Left renal pelvis (tissue), 4 donors: ENCODE results near the gene CD164L2. TPM values are rescaled to one million over a fixed set of nuclear protein-coding genes. Genes with fewer than 3 reads are reported as not detected.
A peak's percentile ranks its signal among the peaks of the same experiment; 100 is the strongest.
"Not testable (repeated sequence)": the region's sequence is repeated elsewhere in the genome, so short reads cannot be mapped to it uniquely, and the experiment has no call there.

Experiments
- DNase-seq, 4 donors: peaks; one replicate each; pipeline ENCODE4 v3.0.0-alpha.2; 2013; ENCODE audit warnings: low read depth in 4 of 4, low spot score in 3 of 4
- polyA plus RNA-seq, 4 donors: library from polyadenylated mRNA; unstranded; fragments of 120-200 nt; gene quantifications; one replicate each; pipeline ENCODE4 v1.2.1, GENCODE V29; 2013; ENCODE audit not compliant: insufficient read length in 4 of 4

CD164L2 gene
- polyA plus RNA-seq, 4 donors = 0.20 to 0.26 (median 0.20) TPM; not detected in 1

DNA sequence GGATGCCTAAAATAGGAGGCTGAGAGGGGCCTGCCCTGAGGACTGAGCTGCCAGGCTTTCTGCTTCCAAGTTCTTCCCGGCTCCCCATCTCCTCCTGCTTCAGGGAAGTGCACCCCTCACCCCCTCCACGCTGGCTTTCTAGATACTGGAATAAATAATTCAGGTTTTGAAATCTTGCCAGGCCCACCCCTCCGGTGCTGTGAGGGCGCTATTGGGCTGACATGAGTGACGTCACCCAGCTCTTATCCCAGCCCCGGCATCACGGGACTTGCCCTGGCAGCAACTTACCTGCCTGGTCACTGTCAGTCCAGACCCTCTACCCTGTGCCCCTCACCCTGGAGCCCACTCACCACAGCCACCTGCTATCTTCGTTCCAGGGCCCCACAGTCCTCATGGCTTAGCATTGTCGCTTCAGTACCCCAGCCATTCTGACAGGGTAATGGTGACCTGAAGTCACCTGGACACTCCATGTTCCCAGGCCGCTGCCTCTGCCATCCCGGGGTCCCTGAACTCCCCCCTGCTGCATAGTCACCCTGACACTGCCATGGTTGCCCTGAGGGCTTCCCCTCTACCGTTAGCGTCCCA is 8.5 kb upstream of the CD164L2 start:
- no peak for DNase-seq

DNA sequence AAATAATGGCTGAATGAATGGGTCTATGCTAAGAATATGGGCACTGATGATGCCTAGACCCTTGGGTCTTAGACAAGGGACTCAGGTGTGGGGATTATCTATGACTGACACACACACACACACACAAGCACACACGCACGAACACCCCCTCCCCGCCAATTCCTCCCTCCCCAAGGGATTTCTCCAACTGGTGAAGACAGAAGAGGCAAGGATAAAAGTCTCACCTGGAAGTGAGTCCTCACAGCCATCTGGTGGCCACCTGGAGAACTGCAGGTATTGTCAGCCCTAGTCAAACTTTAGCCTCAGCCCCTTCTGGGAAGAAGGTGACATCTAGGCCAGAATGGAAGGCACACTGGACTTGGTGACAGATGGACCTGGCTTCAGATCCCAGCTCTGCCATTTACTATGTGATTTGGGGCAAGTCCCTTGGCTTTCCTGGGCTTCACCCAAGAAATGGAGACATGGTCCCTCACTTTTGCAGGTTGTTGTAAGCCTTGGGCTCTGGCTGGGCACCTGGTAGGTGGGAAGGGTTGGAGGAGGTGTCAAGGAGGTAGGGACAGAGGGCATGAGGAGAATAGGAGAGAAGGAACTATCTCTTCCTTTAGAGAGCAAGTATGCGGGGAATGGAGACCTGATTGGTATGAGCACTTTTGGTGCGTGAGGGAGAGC is 5.3 kb upstream of the CD164L2 start:
- no peak for DNase-seq

DNA sequence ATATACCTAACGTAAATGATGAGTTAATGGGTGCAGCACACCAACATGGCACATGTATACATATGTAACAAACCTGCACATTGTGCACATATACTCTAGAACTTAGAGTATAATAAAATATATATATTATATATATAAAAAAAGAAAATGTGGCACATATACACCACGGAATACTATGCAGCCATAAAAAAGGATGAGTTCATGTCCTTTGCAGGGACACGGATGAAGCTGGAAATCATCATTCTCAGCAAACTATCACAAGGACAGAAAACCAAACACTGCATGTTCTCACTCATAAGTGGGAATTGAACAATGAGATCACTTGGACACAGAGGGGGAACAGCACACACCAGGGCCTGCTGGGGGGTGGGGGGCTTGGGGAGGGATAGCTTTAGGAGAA is 1.7 kb upstream of the CD164L2 start:
- DNase-seq = not testable (repeated sequence)

DNA sequence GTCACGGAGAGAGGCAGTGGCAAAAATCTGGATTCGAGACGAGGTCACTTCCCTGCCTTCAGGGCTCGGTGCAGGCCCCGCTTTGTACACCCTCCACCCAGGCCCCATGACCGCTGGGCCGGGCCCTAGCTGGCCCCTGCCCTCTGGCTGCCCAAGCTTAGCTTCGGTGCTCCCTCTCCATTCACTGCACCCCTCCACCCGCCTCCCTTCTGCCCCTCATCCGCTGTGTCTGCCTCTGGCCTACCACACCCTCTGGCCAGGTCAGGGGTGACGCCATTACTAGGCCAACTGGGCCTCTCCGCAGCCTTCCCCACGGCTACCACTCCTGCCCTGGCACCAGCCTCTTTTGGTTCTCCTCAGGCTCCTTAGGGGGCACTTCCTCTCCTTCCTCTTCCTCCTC is 528 bp upstream of the CD164L2 start:
- DNase-seq = no peak

DNA sequence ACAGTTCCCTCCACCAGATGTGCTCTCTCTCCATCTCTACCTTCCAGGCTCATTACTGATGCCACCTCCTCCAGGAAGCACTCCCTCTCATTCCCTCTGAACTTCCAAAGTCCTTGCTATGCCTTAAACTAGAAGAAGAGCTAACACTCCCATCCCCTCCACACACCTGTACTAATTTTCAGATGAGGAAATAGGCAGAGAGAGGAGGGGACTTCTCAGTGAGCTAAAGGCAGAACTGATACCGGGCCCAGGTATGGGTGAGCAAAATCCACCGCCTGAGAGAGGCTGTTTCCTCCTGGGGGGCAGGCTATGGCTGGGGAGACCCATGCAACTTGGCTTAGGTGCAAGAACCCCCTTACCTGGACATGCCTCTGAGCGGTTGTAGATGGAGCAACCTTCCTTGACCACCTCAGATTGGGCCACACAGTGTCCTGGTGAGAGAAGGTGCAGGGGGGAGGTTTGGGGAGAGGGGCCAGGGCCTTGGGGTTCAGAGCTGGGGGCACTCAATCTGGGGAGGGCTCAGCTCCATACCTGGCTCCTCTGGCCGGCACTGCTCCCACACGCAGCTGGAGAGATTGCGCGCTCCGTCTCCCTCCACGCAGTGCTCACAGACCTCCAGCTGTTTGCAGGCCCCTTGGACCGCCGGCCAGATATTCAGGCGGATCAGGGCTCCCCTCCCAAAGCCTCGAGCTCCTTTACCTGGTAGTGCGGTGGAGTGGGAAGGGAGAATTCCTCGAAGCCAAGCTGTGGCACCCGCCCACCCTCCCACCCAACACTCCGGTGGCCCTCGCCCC is 967 bp downstream of the CD164L2 start:
- DNase-seq = no peak

DNA sequence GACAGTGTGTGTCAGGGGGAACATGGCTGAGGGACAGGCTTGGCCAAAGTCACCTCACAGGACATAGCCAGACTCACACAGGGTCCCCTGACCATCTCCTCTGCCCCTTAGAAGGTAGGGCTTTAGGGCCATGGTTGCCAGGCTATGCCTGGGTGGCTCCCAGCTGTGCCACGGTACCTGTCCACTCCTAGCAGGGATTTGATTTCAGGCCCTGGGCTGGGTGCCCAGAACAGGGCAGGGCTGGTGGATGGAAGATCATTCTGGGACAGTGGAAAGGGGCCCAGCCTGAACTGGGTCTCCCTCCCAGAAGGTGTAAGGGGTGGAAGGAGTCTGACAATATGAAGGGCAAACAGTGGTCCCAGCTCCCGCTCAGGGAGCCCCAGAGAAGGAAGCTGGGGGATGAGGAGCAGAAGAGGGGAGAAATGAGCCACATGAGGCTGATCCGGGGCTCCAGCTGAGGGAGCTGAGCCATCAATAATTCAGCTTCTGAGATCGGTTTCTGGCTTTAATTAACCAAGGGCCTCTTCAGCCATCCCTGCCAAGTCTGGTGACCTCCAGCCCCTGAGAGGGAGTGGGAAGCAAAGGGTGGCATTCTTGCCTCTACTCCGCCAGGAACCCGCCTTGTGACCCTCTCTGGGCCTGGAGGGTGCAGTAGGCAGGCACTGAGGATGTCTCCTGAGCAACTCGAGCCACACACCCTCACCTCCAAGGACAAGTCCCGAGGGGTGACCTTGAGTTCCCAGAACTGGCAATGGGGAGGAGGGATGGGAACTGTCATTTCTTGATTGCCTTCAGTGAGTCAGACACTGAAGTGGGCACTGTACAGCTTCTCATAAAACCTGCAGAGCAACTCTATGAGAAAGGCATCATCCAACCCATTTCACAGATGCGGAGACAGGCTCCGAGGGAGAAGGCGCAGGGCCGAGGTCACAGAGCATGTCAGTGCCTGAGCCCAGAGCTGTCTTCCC is 2.1 kb downstream of the CD164L2 start:
- no peak for DNase-seq

DNA sequence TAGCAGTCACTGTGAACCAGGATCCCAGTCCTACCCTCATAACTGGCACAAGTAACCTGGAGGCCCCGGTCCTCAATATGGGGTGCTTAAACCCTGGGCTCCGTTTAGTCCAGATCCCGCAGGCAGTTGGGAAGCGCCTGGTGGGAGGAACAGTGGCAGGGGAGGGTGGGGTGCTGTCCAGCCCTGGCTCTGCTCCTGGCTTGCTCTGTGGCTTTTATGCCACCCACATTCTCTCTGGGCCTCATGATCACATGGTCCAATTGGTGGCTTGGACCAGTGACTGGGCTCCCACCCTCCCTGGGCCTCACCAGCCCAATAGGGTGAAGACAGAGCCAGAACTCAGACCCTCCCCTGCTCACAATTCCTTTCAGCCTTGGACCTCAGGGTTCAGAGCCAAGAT is 2.9 kb downstream of the CD164L2 start:
- DNase-seq = no peak

DNA sequence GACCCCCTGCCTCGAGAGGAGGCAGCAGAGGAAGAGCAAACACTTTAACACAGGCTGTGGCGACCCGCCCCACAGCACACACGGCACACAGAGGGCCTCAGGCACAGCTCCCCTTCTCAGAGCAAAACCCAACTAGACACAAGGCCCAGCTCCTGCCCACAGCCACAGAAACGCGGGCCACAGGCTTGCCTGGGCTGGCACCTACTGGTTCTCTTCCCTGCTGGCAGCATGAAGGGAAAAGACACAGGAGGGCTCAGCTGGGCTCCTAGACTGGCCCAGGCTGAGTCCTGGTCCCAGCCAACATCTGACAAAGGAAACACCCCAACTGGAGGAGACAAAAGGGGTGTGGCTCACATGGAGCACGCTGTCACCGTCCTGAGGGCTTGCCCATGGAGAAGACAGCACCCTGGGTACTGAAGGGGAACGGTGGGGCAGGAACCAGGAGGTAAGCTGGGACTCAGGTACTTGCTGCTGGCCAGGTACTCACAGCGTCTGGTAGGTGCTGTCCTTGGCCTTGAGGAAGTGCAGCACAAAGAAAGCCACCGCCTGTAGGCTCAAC is 3.5 kb downstream of the CD164L2 start:
- no peak for DNase-seq

DNA sequence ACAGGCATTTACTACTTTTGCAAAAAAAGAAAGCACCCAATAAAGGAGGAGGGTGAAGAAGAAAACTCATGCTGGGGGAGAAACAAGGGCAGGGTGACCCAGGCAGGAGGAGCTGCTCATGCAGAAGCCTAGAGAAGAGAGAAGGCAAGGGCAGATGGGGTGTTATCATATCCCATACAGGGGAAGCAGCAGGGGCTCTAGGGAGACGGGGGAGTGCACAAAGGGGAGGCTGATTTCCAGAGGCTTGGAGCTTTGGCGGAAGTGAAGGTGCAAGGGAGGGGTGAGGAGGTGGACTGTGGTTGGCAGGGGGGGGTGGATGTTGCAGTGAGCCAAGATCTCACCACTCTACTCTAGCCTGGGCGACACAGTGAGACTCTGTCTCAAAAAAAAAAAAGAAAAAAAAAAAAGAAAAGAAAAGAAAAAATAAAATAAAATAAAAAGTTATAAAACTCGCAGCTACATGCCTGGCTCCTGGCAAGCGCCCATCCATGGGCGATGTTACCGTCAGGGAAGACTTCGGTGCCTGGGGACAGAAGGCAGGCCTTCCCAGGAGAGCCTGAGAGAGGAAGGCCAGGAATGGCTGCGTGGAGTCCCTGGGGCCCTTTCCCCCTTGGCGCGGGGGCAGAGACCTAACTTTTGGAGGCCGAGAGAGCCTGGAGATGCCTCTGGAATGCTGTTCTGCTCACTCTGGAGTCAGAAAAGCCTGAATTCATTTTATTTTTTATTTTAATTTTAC is 5.2 kb downstream of the CD164L2 start:
- DNase-seq = no peak

DNA sequence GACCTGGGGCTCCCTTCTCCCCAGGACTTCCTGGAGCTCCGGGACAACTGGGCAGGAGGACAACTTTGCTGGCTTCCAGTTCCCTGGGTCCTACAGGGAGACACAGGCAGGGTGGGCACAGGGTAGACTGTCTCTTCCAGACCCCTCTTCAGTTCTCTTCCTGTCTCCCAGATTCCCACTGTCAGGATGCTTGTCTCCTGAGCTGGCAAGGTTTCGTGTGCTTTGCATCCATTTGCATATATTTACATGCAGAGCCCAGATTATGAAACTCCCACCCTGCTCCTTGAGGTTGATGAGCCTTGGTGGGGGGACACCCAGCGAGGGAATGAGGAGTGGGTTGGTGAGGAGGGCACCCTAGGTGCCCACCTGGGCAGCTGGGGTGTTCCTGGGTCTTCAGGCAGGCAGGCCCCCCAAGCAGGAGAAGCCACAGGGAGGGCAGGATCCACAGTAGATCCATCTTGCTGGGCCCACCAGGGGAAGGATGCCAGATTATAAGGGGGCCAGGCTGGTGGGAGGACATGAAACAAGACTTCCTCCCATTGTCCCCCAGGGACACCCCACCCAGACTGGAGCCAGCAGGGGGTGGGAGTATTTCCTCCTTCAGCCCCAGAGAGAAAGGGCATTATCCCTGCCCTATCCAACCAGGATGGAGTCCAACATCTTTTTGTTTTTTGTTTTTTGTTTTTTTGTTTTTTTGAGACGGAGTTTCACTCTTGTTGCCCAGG is 8.6 kb downstream of the CD164L2 start, which contains the start of gene FCN3:
Gene FCN3 (minus strand): TSS at position 463 of the 725 bp plus-strand sequence. CDS start 6 bp downstream, at position 457.
- no peak for DNase-seq

DNA sequence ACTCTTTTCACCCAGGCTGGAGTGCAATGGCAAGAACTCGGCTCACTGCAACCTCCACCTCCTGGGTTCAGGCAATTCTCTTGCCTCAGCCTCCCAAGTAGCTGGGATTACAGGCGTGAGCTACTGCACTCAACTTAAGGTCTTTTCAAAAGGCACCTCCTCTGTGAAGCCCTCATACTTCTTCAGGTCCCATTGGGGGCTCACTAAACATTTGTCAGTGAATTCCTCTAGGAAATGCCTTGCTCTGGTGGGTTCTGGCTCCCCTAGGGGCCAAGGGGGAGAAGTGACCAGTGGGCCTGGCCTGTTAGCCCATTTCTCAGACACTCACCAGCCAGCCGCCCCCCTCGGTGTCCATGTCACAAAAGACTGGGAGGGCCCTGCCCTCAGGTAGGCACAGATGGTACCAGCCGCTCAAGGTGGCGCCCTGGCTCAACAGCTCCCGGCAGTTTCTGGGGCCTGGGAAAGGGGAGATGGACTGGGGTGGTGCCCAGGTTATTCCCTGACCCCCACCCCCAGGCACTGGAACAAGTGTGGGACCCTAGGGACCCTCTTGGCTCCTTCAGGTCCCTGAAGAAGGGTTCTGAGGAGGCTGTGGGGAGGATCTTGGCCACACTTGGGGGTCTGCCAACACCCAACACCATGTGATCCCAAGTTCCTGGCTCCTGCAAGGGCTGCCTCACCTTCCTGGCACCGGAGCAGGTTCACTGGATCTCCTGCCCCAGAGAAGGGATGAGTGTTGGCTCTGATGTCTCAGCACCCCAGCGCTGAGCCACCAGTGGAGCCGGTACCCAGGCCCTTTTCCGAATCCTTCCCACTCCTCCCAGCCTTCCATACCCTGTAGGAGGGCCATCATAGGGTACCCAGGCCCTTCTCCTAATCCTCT is 10.1 kb downstream of the CD164L2 start:
- DNase-seq = no peak

DNA sequence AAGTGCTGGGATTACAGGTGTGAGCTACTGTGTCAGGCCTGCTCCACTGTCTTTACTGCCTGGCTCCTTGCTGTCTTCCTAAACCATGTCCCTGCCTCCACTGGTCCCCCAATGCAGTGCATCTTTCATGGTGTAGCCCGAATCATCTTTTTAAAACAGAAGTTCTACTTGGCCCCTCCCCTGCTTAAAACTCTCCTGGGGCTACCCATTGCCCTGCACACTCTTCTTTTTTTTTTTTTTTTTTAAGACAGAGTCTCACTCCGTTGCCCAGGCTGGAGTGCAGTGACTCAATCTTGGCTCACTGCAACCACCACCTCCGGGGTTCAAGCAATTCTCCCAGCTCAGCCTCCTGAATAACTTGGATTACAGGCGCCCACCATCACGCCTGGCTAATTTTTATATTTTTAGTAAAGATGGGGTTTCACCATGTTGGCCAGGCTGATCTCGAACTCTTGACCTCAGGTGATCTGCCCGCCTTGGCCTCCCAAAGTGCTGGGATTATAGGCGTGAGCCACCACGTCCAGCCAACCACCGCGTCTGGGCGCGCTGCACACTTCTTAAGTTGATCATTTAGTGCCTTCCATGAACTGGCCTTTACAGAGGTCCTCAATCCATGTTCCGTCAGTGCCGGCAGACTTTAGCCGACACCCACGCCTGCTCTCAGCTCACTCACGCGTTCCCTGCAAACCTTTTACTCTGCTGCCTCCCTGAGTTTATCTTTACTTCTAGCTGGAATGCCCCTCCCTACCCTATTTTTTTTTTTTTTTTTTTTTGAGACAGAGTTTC is 10.9 kb downstream of the CD164L2 start:
- DNase-seq = no peak

DNA sequence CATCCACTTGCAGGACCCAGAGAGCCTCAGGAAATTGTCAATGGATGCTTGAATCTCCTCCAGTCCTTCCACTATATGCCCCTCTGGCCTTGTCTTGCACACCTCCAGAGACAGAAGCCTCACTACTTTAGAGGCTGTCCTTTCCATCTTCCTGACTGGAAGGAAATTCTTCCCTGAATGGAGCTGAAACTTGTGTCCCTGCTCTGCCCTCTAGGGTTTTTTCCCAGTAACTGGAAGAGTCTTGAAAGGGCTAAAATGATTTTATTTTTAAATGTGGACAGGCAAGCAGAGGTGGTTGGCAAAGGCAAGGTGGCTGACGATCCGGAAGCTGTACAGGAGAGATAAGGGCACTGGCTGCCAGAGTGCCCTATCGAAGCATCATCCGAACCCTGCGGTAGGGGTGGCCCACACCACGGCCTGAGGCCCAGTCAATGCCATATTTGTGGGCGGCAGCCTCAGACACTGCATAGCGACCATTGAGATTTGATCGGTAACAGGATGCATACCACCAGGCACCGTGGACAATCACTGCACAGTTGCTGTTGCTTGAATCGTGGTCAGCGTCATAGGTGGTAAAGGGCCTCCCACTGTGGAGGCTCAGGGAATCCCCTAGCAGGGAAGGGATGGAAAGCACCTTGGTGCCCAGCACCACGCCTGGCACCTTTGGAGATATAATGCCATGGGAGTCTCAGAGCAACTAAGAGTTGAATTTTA is 14.1 kb downstream of the CD164L2 start:
- no peak for DNase-seq

DNA sequence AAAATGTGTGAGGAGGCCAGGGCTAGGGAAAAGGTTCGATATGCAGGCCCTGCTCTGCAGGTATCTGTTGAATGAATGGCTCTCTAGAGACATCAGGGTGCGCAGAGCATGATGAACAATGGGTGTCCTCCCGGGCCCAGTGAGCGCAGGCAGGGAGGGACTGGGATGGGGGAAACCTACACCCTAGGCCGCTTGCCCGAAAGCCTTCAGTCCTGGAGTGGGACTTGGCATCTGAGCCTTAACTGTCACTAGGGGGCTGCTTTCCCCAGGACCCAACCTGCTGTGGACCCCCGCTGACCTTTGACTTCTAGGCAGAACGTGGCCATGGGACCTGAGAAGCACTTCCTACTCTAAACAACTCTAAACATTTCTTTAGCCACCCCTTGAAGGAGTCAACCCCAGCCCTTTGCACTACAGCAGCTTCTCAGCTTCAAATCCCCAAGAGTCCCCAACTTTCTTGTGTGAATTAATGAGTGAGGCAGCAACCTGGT is 15.9 kb downstream of the CD164L2 start:
- DNase-seq = no peak

DNA sequence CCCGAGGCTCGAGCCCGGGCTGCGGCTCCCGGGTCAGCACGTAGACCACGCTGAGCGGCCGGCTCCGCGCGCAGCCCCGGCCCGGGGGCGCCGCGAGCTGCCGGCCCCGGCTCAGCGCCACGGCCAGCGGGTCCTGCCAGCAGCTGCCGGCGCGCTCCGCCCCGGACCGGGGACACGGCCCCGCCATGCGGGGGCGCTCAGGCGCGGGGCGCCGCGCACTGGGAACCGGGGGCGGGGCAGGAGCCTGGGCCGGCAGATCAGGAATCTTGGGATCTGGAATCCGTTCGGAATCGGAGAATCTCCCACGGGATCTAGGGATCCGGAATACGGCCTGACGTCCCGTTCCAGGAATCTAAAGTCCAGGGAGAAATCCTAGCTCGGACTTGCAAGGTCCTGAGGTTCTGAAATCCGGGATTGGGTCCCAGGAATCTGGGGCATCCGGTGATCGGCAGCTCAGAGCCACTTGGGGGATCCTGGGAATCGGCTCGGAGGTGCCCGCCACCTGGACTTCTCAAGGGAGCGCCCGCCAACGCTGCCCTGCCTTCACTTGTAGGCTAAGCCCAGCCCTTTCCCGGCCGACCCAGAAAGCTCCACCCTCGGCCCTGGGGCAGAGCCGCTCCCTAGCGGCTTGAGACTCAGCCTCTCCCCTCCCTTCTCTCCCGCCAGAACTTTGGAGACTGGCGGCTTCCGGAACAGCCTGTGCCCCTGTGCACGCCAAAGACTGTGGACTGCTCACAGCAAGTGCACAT is 16.5 kb downstream of the CD164L2 start, which contains the start of gene MAP3K6:
Gene MAP3K6 (minus strand): TSS at position 551 of the 749 bp plus-strand sequence. CDS start 364 bp downstream, at position 187.
- no peak for DNase-seq

DNA sequence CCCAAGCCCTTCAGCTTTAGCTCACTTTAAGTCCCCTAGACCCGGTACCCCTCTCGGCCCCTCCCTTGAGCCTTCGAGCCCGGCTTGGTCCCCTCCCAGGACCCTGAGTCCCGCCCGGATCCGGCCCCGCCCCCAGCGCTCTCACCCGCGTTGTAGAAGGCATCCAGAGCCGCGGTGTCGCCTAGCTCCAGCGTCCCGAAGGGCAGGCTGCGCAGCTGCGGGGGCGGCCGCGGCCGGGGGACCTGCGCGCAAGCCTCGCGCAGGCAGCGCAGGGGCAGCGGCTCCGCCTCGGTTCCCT is 17.1 kb downstream of the CD164L2 start:
- peak in 1 of 4 donors; percentile 57 for DNase-seq
